Measurements from ENCODE around the gene RPL18. TPM values are rescaled to one million over a fixed set of nuclear protein-coding genes. Genes with fewer than 3 reads are reported as not detected.

Gene RPL18
- total RNA-seq, 1 donor from 2014 or later = 4,233 TPM

DNA sequence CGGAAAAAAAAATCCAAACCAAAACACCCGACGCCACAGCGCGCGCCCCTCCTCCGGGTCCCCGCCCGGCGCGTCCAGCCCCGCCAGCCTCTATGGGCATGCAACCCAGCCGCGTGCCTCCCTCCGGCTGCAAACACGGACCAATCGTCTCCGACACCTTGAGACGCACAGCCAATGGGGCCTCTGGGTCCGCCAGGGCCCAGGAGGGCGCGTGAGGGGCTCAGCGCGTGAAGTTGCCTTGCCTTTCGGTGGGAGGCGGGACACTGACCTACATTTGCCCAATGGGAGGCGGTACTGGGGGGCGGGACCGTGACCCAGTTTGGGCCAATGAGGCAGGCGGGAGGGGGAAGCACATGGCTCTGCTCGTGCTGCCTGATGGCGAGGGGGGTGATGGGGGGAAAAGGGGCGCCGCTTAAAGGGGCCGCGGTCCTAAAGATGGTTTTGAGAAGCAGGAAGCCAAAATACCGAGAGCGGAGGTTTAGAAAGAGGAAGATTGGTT lies 18.5 kb upstream of the RPL18 start:
- Histone ChIP-seq H3K4me3 (ENCODE audit: low read depth, low read length) (peak overlapping the region; percentile 58), H3K36me3 (ENCODE audit: control insufficient read depth, insufficient read depth, low read length) (no peaks in the 10 kb centered on the region), H3K27me3 (ENCODE audit: control insufficient read depth, insufficient read depth, low read length) (no peaks in the 10 kb centered on the region)
- DNase-seq (ENCODE audit: low read depth) (peak; percentile 82), FAIRE-seq (no peak)
- TF ChIP-seq, protein P1, sequence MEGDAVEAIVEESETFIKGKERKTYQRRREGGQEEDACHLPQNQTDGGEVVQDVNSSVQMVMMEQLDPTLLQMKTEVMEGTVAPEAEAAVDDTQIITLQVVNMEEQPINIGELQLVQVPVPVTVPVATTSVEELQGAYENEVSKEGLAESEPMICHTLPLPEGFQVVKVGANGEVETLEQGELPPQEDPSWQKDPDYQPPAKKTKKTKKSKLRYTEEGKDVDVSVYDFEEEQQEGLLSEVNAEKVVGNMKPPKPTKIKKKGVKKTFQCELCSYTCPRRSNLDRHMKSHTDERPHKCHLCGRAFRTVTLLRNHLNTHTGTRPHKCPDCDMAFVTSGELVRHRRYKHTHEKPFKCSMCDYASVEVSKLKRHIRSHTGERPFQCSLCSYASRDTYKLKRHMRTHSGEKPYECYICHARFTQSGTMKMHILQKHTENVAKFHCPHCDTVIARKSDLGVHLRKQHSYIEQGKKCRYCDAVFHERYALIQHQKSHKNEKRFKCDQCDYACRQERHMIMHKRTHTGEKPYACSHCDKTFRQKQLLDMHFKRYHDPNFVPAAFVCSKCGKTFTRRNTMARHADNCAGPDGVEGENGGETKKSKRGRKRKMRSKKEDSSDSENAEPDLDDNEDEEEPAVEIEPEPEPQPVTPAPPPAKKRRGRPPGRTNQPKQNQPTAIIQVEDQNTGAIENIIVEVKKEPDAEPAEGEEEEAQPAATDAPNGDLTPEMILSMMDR (IDR thresholded peaks at IDR 0.05; ENCODE audit: insufficient read depth, low read length, severe bottlenecking) = no peak

DNA sequence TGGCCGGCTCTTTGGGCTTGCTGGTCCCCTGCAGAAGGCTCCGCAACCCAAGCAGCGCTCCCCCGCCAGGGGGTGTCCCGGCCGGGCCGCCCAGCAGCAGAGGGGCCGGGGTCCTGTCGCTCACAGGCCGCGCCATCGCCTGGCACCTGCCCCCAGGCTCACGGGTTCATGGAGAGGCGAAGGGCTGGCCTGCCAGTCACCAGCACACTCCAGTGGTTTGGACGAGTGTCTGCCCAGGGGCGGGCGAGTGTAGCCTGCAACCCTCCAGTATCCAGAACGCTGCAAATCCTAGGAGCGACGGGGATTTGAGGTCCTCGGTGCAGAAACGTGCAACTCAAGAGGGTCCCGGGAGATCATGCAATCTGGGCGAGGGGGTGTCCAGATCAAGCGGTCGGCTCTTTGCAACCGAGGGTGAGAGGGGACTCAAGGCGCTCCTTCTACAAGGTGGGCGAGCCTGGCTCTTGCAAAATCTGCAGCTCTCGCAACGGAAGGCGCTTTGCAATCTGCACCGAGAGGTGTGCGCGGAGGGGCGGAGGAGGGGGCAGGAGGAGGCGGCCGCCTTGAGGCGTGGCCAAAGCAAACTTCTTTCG lies 18.0 kb upstream of the RPL18 start, which contains the start of gene DBP:
Gene DBP, minus strand, starts transcription at position 521 of the 590 bp plus-strand sequence. Its CDS starts 385 bp downstream, at position 136.
- H3K36me3 ChIP-seq (ENCODE audit: control insufficient read depth, insufficient read depth, low read length) = no peaks in the 10 kb centered on the region
- peak within 1 kb of the TSS; percentile 58 for H3K4me3 ChIP-seq (ENCODE audit: low read depth, low read length)
- H3K27me3 ChIP-seq (ENCODE audit: control insufficient read depth, insufficient read depth, low read length) = no peaks in the 10 kb centered on the region
- DNase-seq (ENCODE audit: low read depth) (no peak), FAIRE-seq (no peak)
- TF ChIP-seq, protein P1 (IDR thresholded peaks at IDR 0.05; ENCODE audit: insufficient read depth, low read length, severe bottlenecking) = peak; percentile 42

DNA sequence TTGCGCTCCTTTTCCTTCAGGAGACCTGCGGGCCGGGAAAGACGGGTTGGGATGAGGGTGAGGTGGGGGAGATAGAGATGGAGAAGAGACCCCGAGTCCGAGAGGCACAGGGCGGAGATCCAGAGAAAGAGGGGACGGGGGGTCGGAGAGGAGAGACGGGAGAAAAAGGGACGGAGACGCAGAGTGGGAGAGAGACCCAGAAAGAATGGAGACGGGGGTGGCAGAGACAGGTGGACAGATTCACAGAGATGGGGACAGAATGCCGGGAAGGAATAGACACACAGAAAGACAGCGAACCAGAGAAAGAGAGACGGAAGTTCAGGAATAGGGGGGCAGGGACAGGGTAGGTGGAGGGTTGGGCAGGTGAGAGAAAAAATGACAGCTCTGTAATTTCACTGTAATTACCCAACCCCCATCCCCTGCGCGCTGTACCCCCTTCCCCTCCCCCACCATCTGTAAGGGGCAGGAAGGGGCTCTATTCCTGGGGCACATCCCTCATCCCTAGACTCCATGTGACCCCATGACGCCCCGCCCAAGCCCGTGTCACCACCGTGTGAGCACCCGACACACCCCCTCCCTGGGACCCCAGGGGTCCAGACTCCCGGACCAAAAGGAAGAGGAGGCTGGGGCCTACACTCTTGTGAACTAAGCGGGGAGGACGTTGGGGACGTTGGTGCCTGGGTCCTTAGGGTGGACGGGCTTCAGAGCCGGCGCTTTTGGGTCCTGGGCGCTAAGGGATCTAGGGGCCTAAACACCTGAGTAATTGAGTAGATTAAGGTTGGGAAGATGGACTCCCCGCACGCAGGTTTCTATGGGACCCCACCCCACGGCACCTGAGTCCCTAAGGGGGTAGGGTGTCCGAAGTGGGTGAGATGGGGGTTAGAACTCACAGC lies 17.2 kb upstream of the RPL18 start:
- Histone ChIP-seq H3K4me3 (ENCODE audit: low read depth, low read length) (peak overlapping the region; percentile 58), H3K27me3 (ENCODE audit: control insufficient read depth, insufficient read depth, low read length) (no peaks in the 10 kb centered on the region), H3K36me3 (ENCODE audit: control insufficient read depth, insufficient read depth, low read length) (peaks cover 2% of the 10 kb centered on the region)
- TF ChIP-seq, protein P1 (IDR thresholded peaks at IDR 0.05; ENCODE audit: insufficient read depth, low read length, severe bottlenecking) = no peak
- DNase-seq (ENCODE audit: low read depth) (no peak), FAIRE-seq (no peak)

DNA sequence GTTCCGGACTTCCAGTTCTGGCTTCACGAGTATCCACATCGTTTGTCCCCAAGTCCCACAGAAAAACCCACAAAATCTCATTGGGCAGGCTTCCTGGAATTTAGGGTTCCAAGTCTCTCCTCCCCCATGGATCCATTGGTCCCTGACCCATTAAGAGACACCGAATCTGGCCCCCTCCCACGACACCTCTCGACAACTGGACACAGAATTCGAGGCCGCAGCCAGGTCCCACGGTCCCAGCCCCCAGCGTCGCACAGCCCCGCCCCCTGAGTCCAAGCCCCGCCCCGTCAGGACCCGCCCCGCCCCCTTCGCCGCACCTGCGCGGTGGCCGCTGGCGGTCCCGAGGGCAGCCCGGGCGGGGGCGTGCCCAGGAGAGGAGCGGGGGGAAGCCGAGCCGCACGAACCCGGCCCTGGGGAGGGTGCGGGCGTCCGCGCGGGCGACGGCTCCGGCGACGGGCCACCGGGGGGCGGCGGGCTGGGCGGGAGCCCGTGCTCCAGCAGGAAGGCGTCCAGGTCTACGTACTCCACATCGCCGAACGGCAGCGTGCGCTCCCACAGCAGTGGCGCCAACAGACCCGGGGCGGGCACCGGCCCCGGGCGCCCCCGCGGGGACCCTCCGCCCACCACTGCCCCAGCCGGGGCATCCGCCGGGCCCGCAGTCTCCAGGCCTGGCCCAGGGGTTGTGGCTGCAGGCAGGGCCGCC lies 16.4 kb upstream of the RPL18 start:
- TF ChIP-seq, protein P1 (IDR thresholded peaks at IDR 0.05; ENCODE audit: insufficient read depth, low read length, severe bottlenecking) = no peak
- FAIRE-seq (no peak), DNase-seq (ENCODE audit: low read depth) (no peak)

DNA sequence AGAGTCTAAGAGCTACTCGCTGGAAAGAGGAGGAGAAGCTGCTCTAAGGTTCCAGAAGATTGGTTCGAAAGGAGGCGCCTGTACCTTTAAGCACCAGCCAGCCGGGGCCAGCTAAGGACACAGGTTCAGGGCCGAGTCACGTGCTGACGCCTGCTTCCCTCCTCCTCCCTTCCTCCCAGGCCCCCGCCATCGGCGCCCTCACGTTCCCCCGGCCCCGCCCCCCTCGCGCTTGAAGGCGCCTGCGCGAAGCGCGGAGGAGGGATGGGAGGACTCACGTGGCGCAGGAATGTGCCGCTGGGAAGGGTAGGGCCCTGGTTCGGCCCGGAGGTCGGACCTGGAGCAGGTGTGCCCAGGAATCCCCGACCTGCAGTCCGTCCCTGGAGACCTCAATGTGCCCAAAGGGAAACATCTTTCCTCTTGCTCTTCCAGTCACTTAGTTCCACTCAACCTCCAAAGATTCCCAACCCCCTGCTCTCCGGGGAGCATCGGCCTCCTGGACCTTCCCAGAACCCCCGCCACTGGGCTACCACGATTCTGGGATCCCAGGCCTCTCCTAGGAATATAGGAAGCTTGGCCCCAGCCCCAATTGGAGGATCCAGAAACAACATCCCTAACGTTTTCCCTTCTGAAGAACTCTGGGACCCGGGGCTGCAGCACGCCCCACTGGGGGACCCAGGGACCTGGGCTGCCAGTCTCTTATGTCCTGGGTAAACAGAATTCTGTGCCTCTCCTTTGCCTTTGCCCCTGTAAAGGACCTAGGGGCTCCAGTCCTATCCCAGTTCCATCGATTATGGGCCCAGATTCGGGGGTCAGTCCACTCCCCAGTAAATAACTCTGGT lies 15.7 kb upstream of the RPL18 start:
- peak; percentile 80 for DNase-seq (ENCODE audit: low read depth)
- no peak for FAIRE-seq

More for the DNA sequence above, 16.4 kb upstream of the RPL18 start:
- peaks cover 4% of the 10 kb centered on the region for H3K36me3 ChIP-seq (ENCODE audit: control insufficient read depth, insufficient read depth, low read length)
- H3K4me3 ChIP-seq (ENCODE audit: low read depth, low read length) = peak overlapping the region; percentile 58
- H3K27me3 ChIP-seq (ENCODE audit: control insufficient read depth, insufficient read depth, low read length) = no peaks in the 10 kb centered on the region

More for the DNA sequence above, 15.7 kb upstream of the RPL18 start:
- TF ChIP-seq, protein P1 (IDR thresholded peaks at IDR 0.05; ENCODE audit: insufficient read depth, low read length, severe bottlenecking) = no peak
- Histone ChIP-seq H3K4me3 (ENCODE audit: low read depth, low read length) (peak overlapping the region; percentile 58), H3K36me3 (ENCODE audit: control insufficient read depth, insufficient read depth, low read length) (peaks cover 7% of the 10 kb centered on the region), H3K27me3 (ENCODE audit: control insufficient read depth, insufficient read depth, low read length) (no peaks in the 10 kb centered on the region)

All from bronchial epithelial cell (primary cell).